CD4-positive, alpha-beta T cell treated with Interleukin-1 beta for 1 hour (primary cell): ENCODE data around the gene ACP4.
A peak's percentile ranks its signal among the peaks of the same experiment; 100 is the strongest.
"Not testable (repeated sequence)": the region's sequence is repeated elsewhere in the genome, so short reads cannot be mapped to it uniquely, and the experiment has no call there.

Experiments
- DNase-seq, 2 donors: peaks; one replicate each; pipeline ENCODE4 v3.0.0-alpha.2; 2020 to 2022

The ACP4 gene

DNA sequence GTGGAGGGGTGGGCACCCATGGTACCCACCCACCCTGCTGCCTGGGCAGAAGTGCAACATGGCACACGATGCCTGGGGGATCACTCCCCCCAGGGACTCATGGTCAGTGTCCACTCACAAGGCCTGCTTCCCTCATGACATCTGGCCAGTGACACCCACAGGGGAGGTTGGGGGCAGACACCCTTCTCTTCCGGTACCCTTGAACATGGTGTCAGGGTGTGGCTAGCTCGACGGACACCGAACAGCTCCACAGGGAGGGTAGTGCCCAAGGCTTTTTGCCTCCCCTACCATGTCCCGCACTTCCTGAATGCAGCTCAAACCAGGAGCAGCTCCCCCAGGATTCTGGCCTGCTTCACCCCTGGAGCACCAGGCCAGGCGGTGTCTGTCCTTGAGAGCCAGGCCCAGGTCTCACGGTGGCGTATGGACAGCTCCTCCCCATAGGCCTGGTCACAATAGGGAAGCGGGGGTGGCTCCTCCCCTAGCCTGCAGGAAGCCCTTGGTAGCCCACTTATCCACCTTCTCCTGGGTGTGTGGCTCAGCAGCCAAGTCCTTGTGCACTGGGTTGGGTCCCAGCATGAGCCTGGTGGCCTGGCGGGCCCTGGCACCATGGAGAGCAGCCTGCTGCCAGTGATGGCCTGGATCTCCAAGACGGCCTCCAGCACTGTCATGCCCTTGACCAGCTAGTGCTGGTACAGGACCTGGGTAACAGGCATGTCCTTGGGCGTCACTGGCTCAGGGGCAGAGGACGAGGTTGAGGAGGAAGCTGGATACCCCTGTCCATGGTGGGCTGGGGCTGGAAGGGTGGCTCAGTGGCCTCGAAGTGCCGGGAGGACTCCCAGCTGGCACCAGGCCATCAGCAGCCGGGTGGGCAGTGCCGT is 7.8 kb downstream of the ACP4 start:
- no peak for DNase-seq

DNA sequence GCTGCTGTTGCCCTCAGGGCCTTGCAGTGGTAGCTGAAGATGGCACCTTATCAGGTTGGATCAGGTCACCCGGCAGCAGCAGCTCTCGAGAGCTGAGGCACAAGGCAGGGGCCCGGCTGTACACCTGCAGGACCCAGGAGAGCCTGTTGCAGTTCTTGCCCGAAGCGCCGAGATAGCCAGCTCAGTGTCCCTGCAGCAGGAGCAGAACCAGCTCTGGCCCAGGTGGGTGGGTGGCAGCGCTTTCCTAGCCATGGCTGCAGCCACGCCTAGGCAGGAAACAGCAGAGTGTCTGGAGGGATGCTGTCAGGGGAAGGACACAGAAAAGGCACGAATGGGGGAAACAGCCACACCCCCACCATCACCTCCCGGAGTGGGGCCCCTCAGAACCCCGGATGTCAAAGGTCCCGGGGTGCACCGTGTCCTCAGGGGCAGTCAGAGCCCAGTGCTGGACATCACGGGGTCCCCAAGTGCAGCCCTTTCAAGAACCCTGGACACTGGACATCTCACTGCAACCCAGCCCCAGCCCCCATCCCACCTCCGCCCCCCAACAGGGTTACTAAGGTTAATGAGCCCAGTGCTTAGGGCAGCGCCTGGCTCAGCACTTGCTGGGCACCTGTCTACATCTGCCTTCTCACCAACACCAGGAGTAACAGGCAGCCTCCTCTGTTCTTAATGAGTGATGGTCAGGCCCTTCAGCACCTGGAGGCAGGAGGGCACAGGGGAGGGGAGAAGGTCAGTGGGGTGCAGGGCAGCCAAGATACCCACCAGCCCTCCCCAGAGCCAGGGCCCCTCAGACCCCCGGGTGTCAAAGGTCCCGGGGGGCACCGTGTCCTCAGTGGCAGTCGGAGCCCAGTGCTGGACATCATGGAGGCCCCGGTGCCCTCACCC is 8.7 kb downstream of the ACP4 start:
- no peak for DNase-seq

DNA sequence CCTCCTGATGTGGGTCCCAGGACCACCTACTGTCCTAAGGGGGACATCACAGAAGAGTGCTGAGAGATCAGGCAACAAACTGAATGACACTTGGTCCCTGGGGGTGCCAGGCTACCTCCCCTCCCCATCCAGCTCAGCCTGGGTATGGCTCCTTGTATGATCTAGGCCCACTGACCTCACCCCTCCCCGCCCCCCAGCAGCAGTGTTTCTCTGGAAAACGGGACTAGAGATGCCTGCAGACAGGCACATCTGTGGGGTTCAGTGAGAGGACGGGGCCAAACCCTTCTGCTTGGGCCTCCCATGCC is 9.3 kb downstream of the ACP4 start:
- no peak for DNase-seq

DNA sequence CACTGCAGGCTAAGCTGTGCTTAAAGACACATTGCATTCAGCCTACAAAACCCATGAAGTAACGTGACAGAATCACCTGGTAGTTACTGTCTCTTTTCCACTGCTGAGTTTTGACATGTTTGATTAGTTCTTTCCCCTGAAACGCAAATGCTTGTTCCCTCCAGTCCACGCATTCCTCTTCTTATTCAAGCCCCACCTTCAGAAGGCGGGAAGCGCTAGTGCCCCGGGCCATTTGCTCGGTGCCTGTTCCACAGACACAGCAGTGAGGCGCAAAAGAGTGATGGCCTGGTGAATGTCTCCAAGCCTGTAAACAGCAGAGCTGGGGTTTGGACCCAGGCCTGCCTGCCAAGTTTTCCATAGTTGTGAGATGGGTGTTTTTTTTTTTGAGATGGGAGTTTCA is 10.9 kb downstream of the ACP4 start:
- no peak for DNase-seq

DNA sequence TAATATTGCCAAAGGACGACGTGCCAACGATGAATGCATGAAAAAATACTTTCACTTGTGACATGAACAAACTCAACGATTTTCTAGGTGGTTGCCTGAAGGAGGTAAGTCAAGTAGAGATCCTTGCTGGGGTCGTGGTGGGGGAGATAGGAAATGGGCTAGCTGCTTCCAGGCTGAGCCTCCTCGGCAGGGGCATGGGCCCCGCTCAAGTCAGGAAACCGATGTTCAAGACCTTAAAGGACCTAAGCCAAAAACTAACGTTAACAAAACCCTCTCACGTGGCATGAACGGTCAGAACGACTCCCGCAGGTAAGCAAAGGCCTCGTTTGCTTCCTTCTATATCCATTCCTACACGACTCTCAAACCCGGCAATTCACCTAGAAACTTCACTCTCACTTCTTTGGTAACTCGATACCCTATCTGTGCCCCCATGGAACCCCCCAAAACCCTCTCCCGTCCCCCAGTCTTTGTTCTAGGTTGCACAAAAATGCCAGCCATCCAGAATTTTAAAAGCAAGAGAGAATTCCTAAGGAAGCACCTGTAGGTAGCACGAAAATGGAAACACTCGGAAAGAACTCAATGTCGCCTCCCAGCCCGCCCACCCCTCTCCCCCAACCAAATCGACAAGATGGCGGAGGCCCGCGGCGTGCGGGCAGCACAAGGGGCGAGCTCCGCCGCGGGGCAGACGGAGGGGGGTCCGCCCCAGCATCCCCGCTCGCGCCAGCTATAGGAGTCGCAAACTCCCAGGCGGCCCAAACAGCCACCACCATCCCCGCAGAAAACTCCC is 13.6 kb downstream of the ACP4 start:
- DNase-seq: peak; percentile 10 to 25

DNA sequence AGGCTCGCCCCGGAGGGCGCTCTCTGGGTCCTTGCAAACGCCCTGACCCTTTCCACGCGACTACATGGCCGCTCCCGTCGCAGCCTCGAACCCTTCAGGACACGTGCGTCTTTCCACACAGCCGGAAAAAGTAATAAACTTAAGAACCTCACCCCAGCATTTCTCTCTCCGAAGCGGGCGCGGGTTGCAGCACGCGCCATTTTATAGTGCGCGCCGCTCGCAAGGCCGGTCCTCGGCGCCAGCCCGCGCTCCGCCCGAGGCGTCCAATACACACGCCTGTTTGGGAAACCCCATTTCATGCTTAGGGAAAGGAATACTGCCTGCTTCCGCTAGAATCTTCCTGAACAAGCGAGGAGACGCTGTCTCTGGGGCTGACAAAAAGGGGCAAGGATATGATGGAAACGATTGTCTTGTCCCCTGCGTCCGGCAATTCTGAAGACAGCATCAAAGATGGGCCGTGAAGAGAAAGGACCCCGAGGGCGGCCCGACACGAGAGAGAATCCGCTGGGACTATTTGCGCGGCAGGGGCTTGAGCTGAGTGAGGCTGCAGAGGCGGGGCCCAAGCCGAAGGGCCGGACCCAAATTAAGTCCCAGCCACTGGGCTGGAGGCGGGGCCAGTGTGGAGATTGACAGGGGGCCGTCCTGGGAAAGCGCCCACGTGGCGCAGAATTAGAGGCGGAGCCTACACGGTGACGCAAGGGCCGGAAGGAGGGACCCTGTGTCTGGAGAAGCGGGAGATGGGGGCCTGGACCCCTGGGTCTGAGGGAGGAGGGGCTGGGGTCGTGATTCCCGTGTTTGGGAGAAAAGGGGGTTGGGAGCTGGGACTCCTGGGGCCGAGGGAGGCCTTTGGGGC is 14.4 kb downstream of the ACP4 start:
- DNase-seq: peak; percentile 99

DNA sequence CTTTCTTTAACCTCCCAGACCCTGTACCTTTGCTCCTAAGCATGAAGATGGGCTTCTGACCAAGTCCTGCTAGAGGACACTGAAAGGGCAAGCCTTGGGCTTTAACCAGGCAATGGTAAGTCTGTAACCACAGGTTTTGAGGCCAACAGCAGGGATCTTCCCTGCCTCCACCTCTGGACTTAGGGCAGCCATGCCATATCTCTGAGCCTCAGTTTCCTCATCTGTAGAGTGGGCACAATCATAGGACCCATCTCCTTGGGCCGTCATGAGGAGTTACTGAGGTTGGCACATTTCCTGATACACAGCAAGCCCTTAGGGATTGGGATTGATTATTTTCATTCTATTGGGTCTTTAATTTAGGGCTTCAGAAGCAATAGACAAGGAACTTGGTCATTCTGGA is 18.6 kb downstream of the ACP4 start:
- no peak for DNase-seq

DNA sequence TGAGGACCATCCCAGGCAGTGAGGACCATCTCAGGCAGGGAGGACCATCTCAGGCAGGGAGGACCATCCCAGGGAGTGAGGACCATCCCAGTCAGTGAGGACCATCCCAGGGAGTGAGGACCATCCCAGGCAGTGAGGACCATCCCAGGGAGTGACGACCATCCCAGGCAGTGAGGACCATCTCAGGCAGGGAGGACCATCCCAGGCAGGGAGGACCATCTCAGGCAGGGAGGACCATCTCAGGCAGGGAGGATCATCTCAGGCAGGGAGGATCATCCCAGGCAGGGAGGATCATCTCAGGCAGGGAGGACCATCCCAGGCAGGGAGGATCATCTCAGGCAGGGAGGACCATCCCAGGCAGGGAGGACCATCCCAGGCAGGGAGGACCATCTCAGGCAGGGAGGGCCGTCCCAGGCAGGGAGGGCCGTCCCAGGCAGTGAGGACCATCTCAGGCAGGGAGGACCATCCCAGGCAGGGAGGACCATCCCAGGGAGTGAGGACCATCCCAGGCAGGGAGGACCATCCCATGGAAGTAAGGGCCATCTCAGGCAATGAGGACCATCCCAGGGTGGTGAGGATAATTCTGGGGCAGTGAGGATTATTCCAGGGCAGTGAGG is 21.5 kb downstream of the ACP4 start:
- not testable (repeated sequence) for DNase-seq

DNA sequence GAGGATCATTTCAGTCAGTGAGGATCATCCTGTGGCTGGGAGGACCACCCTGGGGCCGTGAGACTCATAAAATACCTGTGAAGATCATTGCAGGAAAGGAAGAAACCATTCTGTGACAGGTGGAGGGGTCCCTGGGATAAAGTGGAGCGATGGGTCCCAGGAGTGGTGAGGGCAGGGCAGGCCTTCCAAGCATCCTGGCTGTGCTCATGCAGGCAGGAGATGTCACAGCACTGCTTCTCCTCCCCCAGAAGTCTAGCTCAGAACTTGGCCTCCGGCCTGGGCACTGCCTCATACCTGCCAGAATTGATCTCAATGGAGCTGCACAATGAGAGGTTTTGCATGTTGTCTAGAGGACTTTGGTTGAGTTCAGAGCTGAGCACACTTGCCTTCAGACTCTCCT is 22.3 kb downstream of the ACP4 start:
- DNase-seq: no peak

DNA sequence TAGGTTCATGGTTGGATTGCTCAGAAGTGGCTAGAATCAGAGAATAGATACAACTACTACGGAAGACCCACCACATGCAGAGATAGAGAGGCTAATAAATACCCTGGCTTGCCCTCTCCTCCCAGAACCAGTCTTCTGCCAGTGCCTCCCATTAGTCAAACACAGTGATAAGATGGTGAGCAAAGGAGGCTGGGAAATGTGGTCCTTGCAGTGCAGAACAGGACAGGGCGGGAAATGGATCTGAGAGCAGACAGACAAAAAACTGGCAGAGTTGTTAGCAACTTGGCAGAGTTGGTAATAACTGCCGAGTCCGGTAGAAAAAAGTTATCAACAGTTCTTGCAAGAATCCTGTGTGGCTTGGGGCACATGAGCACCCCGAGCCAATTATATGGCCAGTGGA is 24.7 kb downstream of the ACP4 start:
- DNase-seq: no peak

DNA sequence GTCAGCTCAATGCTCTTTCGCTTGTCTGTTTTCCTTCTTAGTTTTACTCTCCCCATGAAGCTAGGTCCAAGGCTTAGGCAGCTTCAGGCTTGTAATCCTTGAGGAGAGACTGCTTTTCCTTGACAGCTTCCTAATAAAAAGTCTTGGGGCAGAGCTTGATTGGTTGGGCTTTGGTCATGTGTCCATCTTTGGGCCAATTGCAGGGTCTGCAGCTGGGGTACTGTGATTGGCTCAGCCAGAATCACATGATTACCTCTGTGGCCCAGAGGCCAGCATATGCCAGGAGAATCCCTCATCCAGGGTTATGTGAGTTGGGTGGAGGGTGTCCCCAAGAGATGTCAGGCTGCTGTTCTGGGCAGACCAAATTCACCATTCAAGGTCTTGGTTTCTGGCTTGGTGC is 25.2 kb downstream of the ACP4 start:
- DNase-seq: no peak

DNA sequence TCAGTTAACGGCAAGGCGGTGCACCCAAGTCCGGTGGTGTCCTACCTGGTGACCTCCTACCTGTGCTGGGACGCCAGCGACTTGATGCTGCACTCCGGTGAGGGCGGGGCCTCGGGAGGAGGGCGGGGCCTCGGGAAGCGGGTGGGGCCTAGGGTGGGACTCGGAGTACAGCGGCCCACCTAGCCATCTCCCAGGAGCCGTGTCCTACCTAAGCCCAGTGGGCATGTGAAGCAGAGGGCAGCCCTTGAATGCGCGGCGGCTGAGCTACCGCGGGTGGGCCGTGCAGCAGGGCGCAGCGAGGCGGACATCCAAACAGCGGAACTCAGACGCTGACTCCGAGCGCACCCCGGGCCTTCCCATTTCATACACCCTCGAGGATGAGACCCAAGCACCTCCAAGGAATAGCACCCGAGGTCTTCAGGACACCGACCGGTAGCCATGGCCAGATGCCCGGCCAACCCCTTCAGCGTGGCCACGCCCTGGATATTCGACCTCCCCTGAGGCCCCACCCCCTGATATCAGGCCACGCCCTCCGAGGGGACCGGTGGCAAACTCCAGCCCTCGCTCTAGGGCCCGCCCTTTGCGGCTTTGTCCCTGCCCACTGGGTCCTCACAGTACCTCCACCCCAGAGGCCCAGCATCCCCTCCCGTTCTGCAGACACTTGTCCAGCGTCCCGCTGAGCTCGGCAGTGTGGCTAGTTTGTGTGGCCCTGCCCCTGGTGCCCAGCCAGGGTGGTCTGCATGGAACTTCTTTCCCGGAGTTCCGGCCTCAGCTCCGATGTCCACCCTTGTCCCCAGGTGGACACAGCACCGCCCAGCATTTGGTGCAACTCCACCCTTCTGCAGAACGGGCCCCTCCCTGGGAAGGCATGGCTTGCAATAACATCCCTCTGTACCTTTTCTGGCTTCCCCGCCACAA is 28.0 kb downstream of the ACP4 start:
- DNase-seq: peak; percentile 39 to 52

DNA sequence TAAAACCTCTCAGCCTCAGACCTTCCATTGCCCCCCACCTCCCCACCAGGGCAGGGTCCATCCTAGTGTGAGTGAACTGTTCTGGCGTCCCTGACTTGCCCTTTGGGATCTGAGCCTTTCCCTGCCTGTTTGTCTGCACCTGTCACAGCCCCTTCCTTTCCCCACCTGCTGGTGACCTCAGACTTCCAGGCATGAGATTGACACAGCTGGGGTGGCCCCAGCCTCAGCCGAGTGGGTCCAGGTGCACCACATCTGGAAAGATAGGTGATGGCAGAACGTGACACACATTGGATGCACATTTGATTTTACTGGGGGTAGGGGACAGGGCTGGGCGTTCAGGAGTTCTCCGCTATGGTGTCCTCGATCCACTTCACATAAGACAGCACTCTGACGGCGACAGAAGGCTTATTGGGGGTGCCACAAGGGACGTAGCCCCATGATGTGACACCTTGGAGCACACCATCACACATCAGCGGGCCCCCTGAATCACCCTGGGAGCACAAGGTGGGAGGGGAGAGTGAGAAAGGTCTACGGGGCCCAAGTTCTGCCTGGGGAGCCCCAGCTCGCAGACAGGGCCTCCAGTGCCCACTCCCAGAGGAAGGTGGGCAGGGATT is 28.8 kb downstream of the ACP4 start:
- DNase-seq: no peak

DNA sequence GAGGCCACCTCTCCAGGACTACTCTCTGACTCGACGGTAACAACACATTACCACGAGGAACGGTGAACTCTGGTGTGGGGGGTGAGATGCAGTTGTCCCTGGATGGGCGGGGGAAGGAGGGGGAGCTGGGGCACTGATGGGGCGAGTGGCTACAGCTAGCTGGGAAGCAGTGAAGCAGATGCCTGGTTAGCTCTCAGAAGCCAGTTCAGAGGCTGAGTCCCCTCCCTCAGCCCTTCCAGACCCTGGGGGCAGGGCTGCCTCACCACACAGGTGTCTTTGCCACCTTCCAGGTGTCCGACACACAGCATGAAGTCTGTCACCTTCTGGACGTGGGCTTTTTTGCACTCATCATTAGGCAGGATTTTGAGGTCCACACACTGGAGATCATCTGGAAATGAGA is 29.4 kb downstream of the ACP4 start:
- DNase-seq: no peak

DNA sequence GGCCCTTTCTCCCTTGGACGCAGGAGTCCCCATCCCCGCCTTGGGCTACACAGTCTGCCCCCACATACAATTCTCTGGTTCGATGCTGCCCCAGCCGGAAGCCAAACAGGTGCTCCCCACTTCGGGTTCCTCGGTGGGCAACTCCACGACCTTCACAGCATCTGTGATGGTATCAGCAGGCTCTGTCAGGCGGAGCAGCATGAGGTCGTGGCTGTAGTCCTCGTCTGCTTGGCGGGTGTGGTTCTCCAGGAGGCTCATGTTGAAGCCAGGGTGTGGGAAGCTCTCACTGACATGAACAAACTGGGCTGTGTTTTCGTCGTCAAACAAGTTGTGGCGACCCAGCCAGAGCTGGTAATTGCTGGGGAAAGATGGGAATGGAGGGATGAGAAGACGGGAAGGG is 29.9 kb downstream of the ACP4 start:
- no peak for DNase-seq

DNA sequence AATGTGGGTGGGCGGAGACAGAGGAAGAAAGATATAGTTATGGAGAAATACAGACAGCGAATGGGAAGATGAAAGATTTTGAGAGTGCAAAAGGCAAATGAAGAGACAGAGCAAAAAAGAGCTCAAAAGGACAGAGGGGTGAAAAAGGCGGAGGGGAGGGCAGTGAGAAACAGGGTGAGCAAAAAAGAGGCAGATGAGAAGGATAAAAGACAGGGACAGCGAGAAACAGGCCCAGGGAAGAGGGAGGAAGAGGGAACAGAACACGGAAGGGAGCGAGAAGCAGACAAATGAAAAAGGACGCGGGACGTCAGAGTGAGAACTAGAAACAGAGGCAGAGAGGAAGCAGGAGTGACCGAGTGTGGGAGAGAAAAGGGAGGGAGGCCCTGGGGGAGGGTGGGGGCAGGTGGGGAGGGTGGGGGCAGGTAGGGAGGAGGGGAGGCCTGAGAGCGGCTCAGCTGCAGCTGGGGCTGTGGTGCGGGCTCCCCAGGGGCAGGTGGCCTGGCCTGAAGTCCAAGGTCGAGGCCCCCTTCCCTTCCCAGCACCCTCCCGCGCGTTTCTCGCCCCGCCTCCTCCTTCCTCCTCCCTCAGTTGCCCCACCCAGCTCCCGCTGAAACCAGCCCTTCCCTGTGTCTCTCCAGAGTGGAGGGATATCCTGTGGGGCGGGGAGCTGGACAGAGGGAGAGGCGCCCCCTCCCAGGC is 30.5 kb downstream of the ACP4 start:
- no peak for DNase-seq

DNA sequence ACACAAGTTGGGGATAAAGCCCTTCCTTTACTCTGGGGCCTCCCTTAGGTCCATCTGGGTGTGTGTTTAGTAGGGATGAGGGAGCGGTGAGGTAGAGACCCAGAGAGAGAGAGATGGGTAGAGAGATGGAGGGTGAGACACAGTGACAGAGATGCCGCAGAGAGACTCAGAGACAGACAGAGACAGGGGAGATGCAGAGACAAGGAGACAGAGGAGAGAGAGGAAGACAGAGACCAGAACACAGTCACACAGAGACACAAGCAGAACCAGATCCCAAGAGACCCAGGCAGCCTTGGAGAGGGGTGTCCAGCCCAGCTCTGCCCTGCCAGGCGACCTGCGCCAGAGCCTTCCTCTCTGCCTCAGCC is 31.0 kb downstream of the ACP4 start:
- DNase-seq: no peak

DNA sequence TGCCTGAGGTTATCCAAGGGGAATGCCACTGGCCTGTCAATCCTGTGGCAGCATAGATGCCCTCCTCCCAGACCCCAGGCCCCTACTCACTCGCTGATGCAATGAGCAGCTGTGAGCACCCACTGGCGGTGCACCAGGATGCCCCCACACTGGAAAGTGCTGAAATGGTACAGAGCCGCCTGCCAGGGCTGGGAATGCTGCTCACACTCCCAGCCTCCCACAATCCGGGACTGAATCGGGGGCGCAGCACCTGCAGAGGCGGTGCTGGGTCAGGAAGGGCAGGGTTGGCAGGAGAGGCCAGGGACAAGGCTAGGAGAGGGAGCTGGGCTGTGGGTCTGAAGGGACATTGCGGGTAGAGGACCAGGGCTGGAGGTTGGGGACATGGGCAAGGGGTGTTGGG is 31.4 kb downstream of the ACP4 start:
- DNase-seq: no peak

DNA sequence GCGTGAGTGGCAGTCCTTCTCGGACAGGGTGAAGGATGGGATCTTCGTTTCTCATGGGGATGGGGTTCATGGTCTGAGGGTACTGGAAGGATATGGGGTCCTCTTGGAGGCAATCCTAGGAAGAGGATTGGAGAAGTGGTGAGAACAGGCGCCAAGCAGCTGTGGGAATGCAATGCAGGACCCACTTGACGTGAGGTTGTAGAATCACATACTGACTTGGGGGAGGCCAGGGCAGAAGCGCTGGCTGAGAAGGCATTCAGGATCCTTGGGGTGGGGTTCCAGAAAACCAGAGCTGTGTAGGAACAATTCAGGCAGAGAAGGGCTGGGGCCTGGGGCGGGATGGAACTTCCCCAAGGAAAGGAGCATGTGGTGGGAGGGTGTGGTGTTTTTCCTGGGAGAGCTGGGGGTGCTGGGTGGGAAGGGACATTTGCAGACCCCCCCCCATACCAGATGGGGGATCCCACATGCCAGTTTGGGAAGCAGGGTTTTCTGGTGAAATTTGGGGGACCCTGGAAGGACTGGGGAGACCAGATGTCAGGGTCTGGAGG is 32.5 kb downstream of the ACP4 start:
- DNase-seq: no peak
